ENCODE results near the gene WDFY4.

WDFY4 gene

DNA sequence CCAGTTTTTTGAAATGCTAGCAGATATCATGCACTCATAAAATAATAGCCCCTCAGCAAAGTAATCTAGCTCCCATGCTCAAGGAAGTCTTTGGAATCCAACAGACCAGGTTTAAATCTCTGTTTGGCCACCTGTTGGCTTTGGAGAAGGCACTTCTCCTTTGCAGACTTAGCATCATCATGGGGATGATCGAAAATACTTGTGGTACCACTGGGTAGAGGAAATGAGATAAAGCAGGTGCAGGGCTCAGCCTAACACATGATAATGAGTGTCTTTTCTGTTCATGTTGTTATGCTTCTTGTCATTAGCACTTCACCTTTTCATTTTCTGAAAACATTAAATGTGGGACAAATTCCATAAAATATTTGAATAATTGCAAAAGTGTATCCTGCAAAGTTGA, 187.6 kb downstream of the WDFY4 start:
- no peaks in the 10 kb centered on the region for H3K9me3 ChIP-seq (ENCODE audit: insufficient read depth, low read depth, low read length)
- no peak overlapping the region for H3K4me2 ChIP-seq (ENCODE audit: low read depth, low read length, poor library complexity, severe bottlenecking)
- H2AFZ ChIP-seq (ENCODE audit: low read length) = no peak overlapping the region
- H4K20me1 ChIP-seq (ENCODE audit: insufficient read depth, low read length, poor library complexity, severe bottlenecking) = no peaks in the 10 kb centered on the region
- no peaks in the 10 kb centered on the region for H3K36me3 ChIP-seq (ENCODE audit: insufficient read depth, low read length)
- no peak overlapping the region for H3K4me3 ChIP-seq (ENCODE audit: low read length, poor library complexity, severe bottlenecking)
- H3F3A ChIP-seq (ENCODE audit: low read depth) = no peaks in the 10 kb centered on the region
- H3K79me2 ChIP-seq (ENCODE audit: insufficient read depth, low read length) = no peaks in the 10 kb centered on the region
- H3K9ac ChIP-seq (ENCODE audit: low read depth, low read length, poor library complexity, severe bottlenecking) = no peak overlapping the region
- no peaks in the 10 kb centered on the region for H3K4me1 ChIP-seq (ENCODE audit: insufficient read depth, low read length, poor library complexity, severe bottlenecking)
- no peaks in the 10 kb centered on the region for H3K27me3 ChIP-seq (ENCODE audit: insufficient read depth, low read length, poor library complexity, severe bottlenecking)
- TF ChIP-seq EZH2phosphoT487 (IDR thresholded peaks at IDR 0.05; ENCODE audit: borderline replicate concordance) = no peak
- TF ChIP-seq, protein P1, sequence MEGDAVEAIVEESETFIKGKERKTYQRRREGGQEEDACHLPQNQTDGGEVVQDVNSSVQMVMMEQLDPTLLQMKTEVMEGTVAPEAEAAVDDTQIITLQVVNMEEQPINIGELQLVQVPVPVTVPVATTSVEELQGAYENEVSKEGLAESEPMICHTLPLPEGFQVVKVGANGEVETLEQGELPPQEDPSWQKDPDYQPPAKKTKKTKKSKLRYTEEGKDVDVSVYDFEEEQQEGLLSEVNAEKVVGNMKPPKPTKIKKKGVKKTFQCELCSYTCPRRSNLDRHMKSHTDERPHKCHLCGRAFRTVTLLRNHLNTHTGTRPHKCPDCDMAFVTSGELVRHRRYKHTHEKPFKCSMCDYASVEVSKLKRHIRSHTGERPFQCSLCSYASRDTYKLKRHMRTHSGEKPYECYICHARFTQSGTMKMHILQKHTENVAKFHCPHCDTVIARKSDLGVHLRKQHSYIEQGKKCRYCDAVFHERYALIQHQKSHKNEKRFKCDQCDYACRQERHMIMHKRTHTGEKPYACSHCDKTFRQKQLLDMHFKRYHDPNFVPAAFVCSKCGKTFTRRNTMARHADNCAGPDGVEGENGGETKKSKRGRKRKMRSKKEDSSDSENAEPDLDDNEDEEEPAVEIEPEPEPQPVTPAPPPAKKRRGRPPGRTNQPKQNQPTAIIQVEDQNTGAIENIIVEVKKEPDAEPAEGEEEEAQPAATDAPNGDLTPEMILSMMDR (conservative IDR thresholded peaks at IDR 0.05; ENCODE audit: low read length) = no peak
- no peaks in the 10 kb centered on the region for H3K9me2 ChIP-seq (replicated peaks; ENCODE audit: low read depth, low read length)

DNA sequence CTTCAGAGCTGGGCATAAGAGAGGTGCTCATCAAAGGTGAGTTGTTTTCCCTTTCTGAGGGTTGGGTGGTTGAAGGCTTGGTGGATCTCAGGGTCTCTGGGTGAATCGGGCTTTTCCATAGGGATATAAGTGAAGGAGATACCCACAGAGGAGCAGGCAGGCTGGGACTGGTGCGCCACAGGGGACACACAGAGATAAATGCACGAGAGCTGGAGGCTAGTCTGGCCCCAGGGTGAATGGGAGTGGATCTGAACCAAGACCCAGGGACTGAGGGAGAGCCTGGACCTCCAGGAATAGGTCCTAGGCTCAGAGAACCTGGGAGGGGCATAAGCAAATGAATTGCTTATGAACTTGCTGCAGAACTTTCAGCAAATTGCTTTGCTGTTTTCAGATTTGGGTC, 193.4 kb downstream of the WDFY4 start:
- Histone ChIP-seq H3K36me3 (ENCODE audit: insufficient read depth, low read length) (no peaks in the 10 kb centered on the region), H3K4me2 (ENCODE audit: low read depth, low read length, poor library complexity, severe bottlenecking) (no peak overlapping the region), H3K79me2 (ENCODE audit: insufficient read depth, low read length) (no peaks in the 10 kb centered on the region), H2AFZ (ENCODE audit: low read length) (no peak overlapping the region), H3K9ac (ENCODE audit: low read depth, low read length, poor library complexity, severe bottlenecking) (no peak overlapping the region), H3K9me2 (replicated peaks; ENCODE audit: low read depth, low read length) (no peaks in the 10 kb centered on the region), H3K4me1 (ENCODE audit: insufficient read depth, low read length, poor library complexity, severe bottlenecking) (no peaks in the 10 kb centered on the region), H3K4me3 (ENCODE audit: low read length, poor library complexity, severe bottlenecking) (no peak overlapping the region), H3K27me3 (ENCODE audit: insufficient read depth, low read length, poor library complexity, severe bottlenecking) (no peaks in the 10 kb centered on the region), H4K20me1 (ENCODE audit: insufficient read depth, low read length, poor library complexity, severe bottlenecking) (no peaks in the 10 kb centered on the region), H3K9me3 (ENCODE audit: insufficient read depth, low read depth, low read length) (no peaks in the 10 kb centered on the region), H3F3A (ENCODE audit: low read depth) (no peaks in the 10 kb centered on the region)
- TF ChIP-seq, protein P1 (conservative IDR thresholded peaks at IDR 0.05; ENCODE audit: low read length) = no peak
- TF ChIP-seq EZH2phosphoT487 (IDR thresholded peaks at IDR 0.05; ENCODE audit: borderline replicate concordance) = no peak

DNA sequence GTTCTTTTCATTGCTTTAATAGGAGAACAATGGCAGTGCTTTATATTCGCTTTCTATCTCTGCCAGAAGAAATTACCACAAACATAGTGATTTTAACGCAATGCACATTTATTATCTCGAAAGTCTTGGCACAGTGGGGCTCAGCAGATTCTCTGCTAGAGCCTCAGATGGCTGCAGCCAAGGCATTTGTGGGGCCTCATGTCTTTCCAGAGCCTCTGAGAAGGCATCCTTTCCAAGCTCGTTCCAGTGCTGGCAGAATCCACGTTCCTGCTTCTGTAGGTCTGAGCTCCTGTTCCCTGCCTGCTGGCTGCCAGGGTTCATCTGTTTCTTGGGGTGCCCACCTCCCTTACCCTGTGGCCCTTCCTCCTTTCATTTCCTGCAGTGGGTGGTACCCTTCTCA, 194.8 kb downstream of the WDFY4 start:
- Histone ChIP-seq H3K27me3 (ENCODE audit: insufficient read depth, low read length, poor library complexity, severe bottlenecking) (no peaks in the 10 kb centered on the region), H4K20me1 (ENCODE audit: insufficient read depth, low read length, poor library complexity, severe bottlenecking) (no peaks in the 10 kb centered on the region), H3K79me2 (ENCODE audit: insufficient read depth, low read length) (no peaks in the 10 kb centered on the region), H3K4me2 (ENCODE audit: low read depth, low read length, poor library complexity, severe bottlenecking) (no peak overlapping the region), H3K36me3 (ENCODE audit: insufficient read depth, low read length) (no peaks in the 10 kb centered on the region), H2AFZ (ENCODE audit: low read length) (no peak overlapping the region), H3F3A (ENCODE audit: low read depth) (no peaks in the 10 kb centered on the region), H3K9me2 (replicated peaks; ENCODE audit: low read depth, low read length) (no peaks in the 10 kb centered on the region), H3K9me3 (ENCODE audit: insufficient read depth, low read depth, low read length) (no peaks in the 10 kb centered on the region), H3K9ac (ENCODE audit: low read depth, low read length, poor library complexity, severe bottlenecking) (no peak overlapping the region), H3K4me1 (ENCODE audit: insufficient read depth, low read length, poor library complexity, severe bottlenecking) (no peaks in the 10 kb centered on the region), H3K4me3 (ENCODE audit: low read length, poor library complexity, severe bottlenecking) (no peak overlapping the region)
- no peak for TF ChIP-seq EZH2phosphoT487 (IDR thresholded peaks at IDR 0.05; ENCODE audit: borderline replicate concordance)
- TF ChIP-seq, protein P1 (conservative IDR thresholded peaks at IDR 0.05; ENCODE audit: low read length) = no peak
